PC-9 (cell line): ENCODE measurements around the gene SMCP. TPM values are rescaled to one million over a fixed set of nuclear protein-coding genes. Genes with fewer than 3 reads are reported as not detected.
A peak's percentile ranks its signal among the peaks of the same experiment; 100 is the strongest.

Source experiments
- BruUV-seq: library from RNA; stranded (reverse); fragments of 400-500 nt; replicated peaks from 2 replicates; lab custom pipeline; 2021; lab: Mats Ljungman, UMichigan
- CTCF ChIA-PET: fragments of 300-600 bp; sonication (Branson Sonifier 250); formaldehyde crosslinking; loops from one replicate; lab custom pipeline; 2022; ENCODE audit warnings: antibody characterized with exemption; lab: Charles Lee
- POLR2A ChIA-PET: fragments of 300-600 bp; sonication (Branson Sonifier 250); formaldehyde crosslinking; loops from one replicate; lab custom pipeline; 2022; ENCODE audit warnings: antibody characterized with exemption; ENCODE audit not compliant: unreplicated experiment; lab: Charles Lee
- DNase-seq, 2 experiments: peaks; one replicate each; pipeline versions ENCODE4 v3.0.0 to v3.0.0-alpha.2; 2015 to 2022; ENCODE audit warnings: mixed read lengths in 1 of 2
- H2AFZ ChIP-seq: fragments of 200-600 bp; sonication (generic); 2 replicates; pipeline ENCODE4 v1.8.1; 2017; ENCODE audit warnings: antibody characterized with exemption
- H3F3A ChIP-seq: fragments of 200-600 bp; sonication (generic); 2 replicates; pipeline ENCODE4 v1.8.1; 2017; ENCODE audit warnings: antibody characterized with exemption, mild to moderate bottlenecking, low read depth; ENCODE audit not compliant: insufficient read depth
- H3K27ac ChIP-seq: fragments of 200-600 bp; sonication (generic); 2 replicates; pipeline ENCODE4 v1.6.1; 2016; ENCODE audit warnings: mixed run types
- H3K27me3 ChIP-seq: fragments of 200-600 bp; sonication (generic); 2 replicates; pipeline ENCODE4 v1.6.1; 2016; ENCODE audit warnings: low read depth, mixed run types; ENCODE audit not compliant: insufficient read depth
- H3K36me3 ChIP-seq: fragments of 200-600 bp; sonication (generic); 2 replicates; pipeline ENCODE4 v1.6.1; 2016; ENCODE audit warnings: low read depth, mixed run types
- H3K4me1 ChIP-seq: fragments of 200-600 bp; sonication (generic); replicated peaks from 2 replicates; pipeline ENCODE4 v1.6.1; 2016; ENCODE audit warnings: mixed run types; ENCODE audit not compliant: insufficient read depth
- H3K4me2 ChIP-seq: fragments of 200-600 bp; sonication (generic); 2 replicates; pipeline ENCODE4 v1.6.1; 2017; ENCODE audit warnings: mixed run types
- H3K4me3 ChIP-seq: fragments of 200-600 bp; sonication (generic); 2 replicates; pipeline ENCODE4 v1.6.1; 2016; ENCODE audit warnings: mixed run types
- H3K79me2 ChIP-seq: fragments of 200-600 bp; sonication (generic); 2 replicates; pipeline ENCODE4 v1.6.1; 2017; ENCODE audit warnings: low read depth, mixed run types
- H3K9me2 ChIP-seq: fragments of 200-600 bp; sonication (generic); 2 replicates; pipeline ENCODE4 v1.8.1; 2017; ENCODE audit warnings: mild to moderate bottlenecking; ENCODE audit not compliant: insufficient read depth
- H3K9me3 ChIP-seq: fragments of 200-600 bp; sonication (generic); 2 replicates; pipeline ENCODE4 v1.8.1; 2016; ENCODE audit warnings: low read depth; ENCODE audit not compliant: insufficient read depth
- H4K20me1 ChIP-seq: fragments of 200-600 bp; sonication (generic); 2 replicates; pipeline ENCODE4 v1.8.1; 2017; ENCODE audit not compliant: insufficient read depth
- EZH2 ChIP-seq: fragments of 200-600 bp; sonication (generic); IDR thresholded peaks from 2 replicates; pipeline ENCODE4 v1.8.0; 2017; ENCODE audit warnings: antibody characterized with exemption, low read depth
- intact Hi-C: fragments of 100-400 bp; cut with micrococcal nuclease; formaldehyde crosslinking; loops from one replicate; pipeline ENCODE4 v1.10.0; 2022; ENCODE audit not compliant: unreplicated experiment
- total RNA-seq: library from RNA; stranded (reverse); gene quantifications from 2 replicates; pipeline ENCODE4 v1.2.3, GENCODE V29; 2021
- TF ChIP-seq, protein P1 (sequence below): fragments of 200-600 bp; sonication (generic); conservative IDR thresholded peaks from 2 replicates; pipeline ENCODE4 v1.6.1; 2017; ENCODE audit warnings: mixed run types, antibody characterized with exemption, mild to moderate bottlenecking, moderate library complexity

Gene SMCP
- total RNA-seq, 1 experiment from 2014 or later: not detected

DNA sequence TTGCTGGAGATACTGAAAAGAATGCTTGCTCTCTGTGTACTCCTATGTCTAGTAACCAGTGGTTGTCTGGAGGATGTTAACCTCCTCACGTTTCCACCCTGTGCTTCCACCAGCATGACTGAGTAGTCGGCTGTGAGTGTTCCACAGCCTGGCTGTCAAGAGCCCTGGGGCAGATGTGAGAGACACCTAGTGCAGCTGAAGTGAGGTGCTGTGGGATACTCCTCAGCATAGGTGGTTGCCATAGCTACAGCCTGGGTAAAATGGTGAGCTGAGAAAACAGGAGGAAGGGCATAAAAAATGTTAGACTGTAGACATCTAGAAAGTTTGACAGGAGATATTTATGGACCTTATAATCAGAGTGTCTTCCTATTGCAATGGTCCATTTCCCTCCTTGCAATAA is 46.1 kb downstream of the SMCP start:
- ChIA-PET POLR2A (no interaction called here), CTCF (interaction anchor here (0.8 kb wide), 1 partner anchor 118 kb away, joined by 3 read pairs; no protein-coding TSS in a partner anchor)
- intact Hi-C loops: no loop called here
- Histone ChIP-seq H3K4me2 (no peak overlapping the region), H3K9me3 (0 out of 2 replicates have a peak, but pooled peaks cover 7% of the 10 kb centered on the region), H2AFZ (no peak overlapping the region), H3K79me2 (no peaks in the 10 kb centered on the region), H3K36me3 (no peaks in the 10 kb centered on the region), H4K20me1 (no peaks in the 10 kb centered on the region), H3K4me1 (no peaks in the 10 kb centered on the region; the same call in 1 of the 2 replicates), H3K27me3 (no peaks in the 10 kb centered on the region), H3K4me3 (no peak overlapping the region), H3K27ac (no peak overlapping the region), H3K9me2 (no peaks in the 10 kb centered on the region), H3F3A (no peaks in the 10 kb centered on the region)
- DNase-seq: no peak
- TF ChIP-seq, protein P1, sequence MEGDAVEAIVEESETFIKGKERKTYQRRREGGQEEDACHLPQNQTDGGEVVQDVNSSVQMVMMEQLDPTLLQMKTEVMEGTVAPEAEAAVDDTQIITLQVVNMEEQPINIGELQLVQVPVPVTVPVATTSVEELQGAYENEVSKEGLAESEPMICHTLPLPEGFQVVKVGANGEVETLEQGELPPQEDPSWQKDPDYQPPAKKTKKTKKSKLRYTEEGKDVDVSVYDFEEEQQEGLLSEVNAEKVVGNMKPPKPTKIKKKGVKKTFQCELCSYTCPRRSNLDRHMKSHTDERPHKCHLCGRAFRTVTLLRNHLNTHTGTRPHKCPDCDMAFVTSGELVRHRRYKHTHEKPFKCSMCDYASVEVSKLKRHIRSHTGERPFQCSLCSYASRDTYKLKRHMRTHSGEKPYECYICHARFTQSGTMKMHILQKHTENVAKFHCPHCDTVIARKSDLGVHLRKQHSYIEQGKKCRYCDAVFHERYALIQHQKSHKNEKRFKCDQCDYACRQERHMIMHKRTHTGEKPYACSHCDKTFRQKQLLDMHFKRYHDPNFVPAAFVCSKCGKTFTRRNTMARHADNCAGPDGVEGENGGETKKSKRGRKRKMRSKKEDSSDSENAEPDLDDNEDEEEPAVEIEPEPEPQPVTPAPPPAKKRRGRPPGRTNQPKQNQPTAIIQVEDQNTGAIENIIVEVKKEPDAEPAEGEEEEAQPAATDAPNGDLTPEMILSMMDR: no peak
- TF ChIP-seq EZH2: no peak
- BruUV-seq: no TSS peak

DNA sequence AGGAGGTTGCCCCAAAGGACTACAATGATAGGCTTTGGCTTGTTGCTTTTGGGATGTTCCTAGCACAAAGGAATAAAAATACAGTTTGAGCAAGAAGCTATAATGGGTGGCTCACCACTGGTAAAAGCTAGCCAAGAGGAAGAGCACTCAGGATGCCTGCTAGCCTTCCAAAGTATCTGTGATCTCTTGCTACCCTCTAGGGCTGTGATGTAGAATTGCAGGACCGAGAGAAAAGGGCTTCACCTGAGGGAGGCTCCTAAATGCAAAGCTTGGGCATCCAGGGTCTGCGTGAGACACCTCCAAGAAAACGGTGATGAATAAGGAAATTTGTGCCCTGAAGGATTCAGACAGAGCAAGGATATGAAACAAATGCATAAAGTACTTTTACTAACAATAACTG is 48.0 kb downstream of the SMCP start:
- TF ChIP-seq, protein P1: peak; percentile 77
- no peak for TF ChIP-seq EZH2
- 0 out of 2 replicates have a peak, but pooled peaks cover 7% of the 10 kb centered on the region for H3K9me3 ChIP-seq
- intact Hi-C loops: loop anchor here (1.0 to 2.0 kb wide), 2 partner anchors 55 to 107 kb away; no protein-coding TSS in a partner anchor
- no peaks in the 10 kb centered on the region for H3K36me3 ChIP-seq
- POLR2A ChIA-PET: interaction anchor here (0.6 kb wide), 1 partner anchor 56 kb away, joined by 10 read pairs; no protein-coding TSS in a partner anchor
- CTCF ChIA-PET: interaction anchor here (0.6 to 1.3 kb wide), 6 partner anchors 12 to 267 kb away, joined by 4 read pairs; partner anchors contain the start of genes IVL and SMCP
- no peak overlapping the region for H3K27ac ChIP-seq
- H3K9me2 ChIP-seq: no peaks in the 10 kb centered on the region
- no peak overlapping the region for H3K4me2 ChIP-seq
- H3F3A ChIP-seq: no peaks in the 10 kb centered on the region
- no peaks in the 10 kb centered on the region for H4K20me1 ChIP-seq
- DNase-seq: peak in 1 of 2 experiments; percentile 54
- no peaks in the 10 kb centered on the region; the same call in 1 of the 2 replicates for H3K4me1 ChIP-seq
- H3K4me3 ChIP-seq: no peak overlapping the region
- H2AFZ ChIP-seq: no peak overlapping the region
- H3K79me2 ChIP-seq: no peaks in the 10 kb centered on the region
- no TSS peak for BruUV-seq
- H3K27me3 ChIP-seq: no peaks in the 10 kb centered on the region

DNA sequence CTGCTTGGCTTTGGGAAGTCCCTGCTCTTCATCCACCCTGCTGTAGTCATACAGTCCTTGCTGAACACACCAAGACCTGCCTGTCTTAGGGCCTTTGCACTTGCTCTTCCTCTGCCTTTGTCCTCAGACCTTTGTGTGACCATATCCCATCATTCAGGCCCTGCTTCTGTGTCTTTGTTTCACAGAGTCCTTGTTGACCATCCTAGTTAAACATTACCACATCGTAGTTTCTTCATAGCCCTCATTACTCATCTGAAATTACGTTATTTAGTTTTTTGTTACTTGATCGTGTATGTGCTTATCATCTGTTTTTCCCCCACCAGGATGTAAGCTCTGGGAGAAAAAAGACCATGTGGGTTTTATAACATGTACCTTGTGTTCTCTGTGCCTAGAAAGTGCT is 50.5 kb downstream of the SMCP start:
- ChIA-PET POLR2A (no interaction called here), CTCF (no interaction called here)
- 0 out of 2 replicates have a peak, but pooled peaks cover 6% of the 10 kb centered on the region for H3F3A ChIP-seq
- no peaks in the 10 kb centered on the region for H3K27me3 ChIP-seq
- H3K9me3 ChIP-seq: 0 out of 2 replicates have a peak, but pooled peaks cover 7% of the 10 kb centered on the region
- H4K20me1 ChIP-seq: no peaks in the 10 kb centered on the region
- no TSS peak for BruUV-seq
- no peaks in the 10 kb centered on the region for H3K9me2 ChIP-seq
- H3K79me2 ChIP-seq: no peaks in the 10 kb centered on the region
- peak in 1 of 2 experiments; percentile 54 for DNase-seq
- H3K4me3 ChIP-seq: no peak overlapping the region
- intact Hi-C loops: no loop called here
- no peak overlapping the region for H3K27ac ChIP-seq
- H3K4me2 ChIP-seq: no peak overlapping the region
- peaks cover 5% of the 10 kb centered on the region for H3K4me1 ChIP-seq
- no peak for TF ChIP-seq EZH2
- TF ChIP-seq, protein P1: no peak
- no peaks in the 10 kb centered on the region for H3K36me3 ChIP-seq
- H2AFZ ChIP-seq: no peak overlapping the region
